NCI-H2081 (cell line): ENCODE data around the gene ABL1.

Experiments used
- DNase-seq, 2 experiments: peaks; one replicate each; lab custom pipeline; 2025; lab: John Stamatoyannopoulos, UW

Gene ABL1

GRCh38 chr9:130890870-130891687 is 56.0 kb downstream of the ABL1 start:
- no peak for DNase-seq

- no peak for DNase-seq
These were observed 56.8 kb downstream of the ABL1 start for GRCh38 chr9:130891688-130892476.

GRCh38 chr9:130892477-130893304 is 57.6 kb downstream of the ABL1 start:
- DNase-seq, result no peak

- DNase-seq, result no peak
These were observed 58.5 kb downstream of the ABL1 start for GRCh38 chr9:130893341-130894101.

- DNase-seq, result no peak
These were observed 59.5 kb downstream of the ABL1 start for GRCh38 chr9:130894546-130894945.

GRCh38 chr9:130895038-130895437 is 60.0 kb downstream of the ABL1 start:
- no peak for DNase-seq

- DNase-seq, result no peak
These were observed 60.6 kb downstream of the ABL1 start for GRCh38 chr9:130895481-130896232.

GRCh38 chr9:130896233-130897014 is 61.4 kb downstream of the ABL1 start, which contains the start of gene QRFP:
TSS of gene QRFP (minus strand) at chr9:130896812. CDS start at chr9:130893838, 2,974 bp downstream.
- no peak for DNase-seq

- no peak for DNase-seq
These were observed 62.2 kb downstream of the ABL1 start for GRCh38 chr9:130897105-130897751.

GRCh38 chr9:130897848-130898551 is 62.9 kb downstream of the ABL1 start:
- no peak for DNase-seq

GRCh38 chr9:130898552-130898852 is 63.4 kb downstream of the ABL1 start:
- DNase-seq, result no peak

GRCh38 chr9:130899051-130899748 is 64.1 kb downstream of the ABL1 start:
- DNase-seq, result no peak

GRCh38 chr9:130900701-130901497 is 65.8 kb downstream of the ABL1 start:
- DNase-seq, result peak in 1 of 2 experiments; percentile 43

- DNase-seq, result no peak
These were observed 66.6 kb downstream of the ABL1 start for GRCh38 chr9:130901498-130902203.

- no peak for DNase-seq
These were observed 67.4 kb downstream of the ABL1 start for GRCh38 chr9:130902204-130903185.
